Measurements from ENCODE around the gene FTO.

GRCh38 chr16:54136276-54136625 lies 432.3 kb downstream of the FTO start:
- TF ChIP-seq CTCF (IDR thresholded peaks at IDR 0.05) (no peak), ZFX (IDR thresholded peaks at IDR 0.05; ENCODE audit: borderline replicate concordance) (no peak)
